C4-2B (cell line): ENCODE results near the gene PTRH2.

Experiments used
- CTCF ChIP-seq: fragments of 450-650 bp; conservative IDR thresholded peaks from 2 replicates; pipeline ENCODE4 v1.5.1; 2017; ENCODE audit warnings: mild to moderate bottlenecking
- ZFX ChIP-seq: fragments of 450-650 bp; IDR thresholded peaks from 2 replicates; pipeline ENCODE4 v1.6.1; 2017

GRCh38 chr17:59711936-59712335, 4.7 kb upstream of the PTRH2 start:
- TF ChIP-seq CTCF (no peak), ZFX (no peak)
